ENCODE results near the gene CFAP161.
"Not testable (repeated sequence)": the region's sequence is repeated elsewhere in the genome, so short reads cannot be mapped to it uniquely, and the experiment has no call there.

Gene CFAP161

DNA sequence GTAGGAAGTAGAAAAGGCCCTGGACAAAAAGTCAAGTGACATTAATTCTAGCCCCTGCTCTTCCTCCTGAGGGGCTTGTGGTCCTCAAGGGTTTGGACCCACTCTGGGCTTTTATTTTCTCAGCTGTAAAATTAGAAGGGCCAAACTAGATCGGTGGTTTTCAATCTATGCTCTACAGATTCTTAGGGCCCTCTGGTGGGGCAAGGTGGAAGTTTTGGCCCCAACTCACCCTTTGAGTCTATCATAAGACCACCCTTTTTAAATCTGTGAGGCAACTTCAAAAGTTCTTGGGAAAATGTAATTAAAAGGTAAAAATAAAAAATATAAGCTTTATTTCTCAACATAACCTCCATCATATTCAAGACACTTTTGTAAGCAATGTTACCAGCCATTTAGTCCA is 25.6 kb upstream of the CFAP161 start:
- peak in 1 of 2 donors; percentile 8 for DNase-seq

DNA sequence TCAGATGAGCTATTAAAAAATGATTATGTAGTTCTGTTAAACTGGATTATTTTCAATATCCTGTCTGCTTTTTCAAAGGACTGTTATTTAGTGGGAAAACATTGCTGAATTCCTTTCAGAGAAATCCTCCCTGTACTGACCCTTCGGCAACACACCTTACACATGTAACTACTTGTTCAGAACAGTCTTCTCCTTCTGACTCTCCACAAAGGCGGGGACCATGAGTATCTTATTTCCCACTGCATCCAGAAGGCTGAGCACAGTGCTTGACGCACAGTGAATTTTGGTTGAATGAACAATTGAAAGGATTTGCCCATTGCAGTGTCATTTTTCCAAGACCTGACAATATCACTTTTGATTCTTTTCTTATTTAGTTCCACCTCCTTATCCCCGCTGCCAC is 23.1 kb upstream of the CFAP161 start:
- no peak for DNase-seq

GRCh38 chr15:81111510-81112470 is 22.3 kb upstream of the CFAP161 start:
- DNase-seq = no peak

DNA sequence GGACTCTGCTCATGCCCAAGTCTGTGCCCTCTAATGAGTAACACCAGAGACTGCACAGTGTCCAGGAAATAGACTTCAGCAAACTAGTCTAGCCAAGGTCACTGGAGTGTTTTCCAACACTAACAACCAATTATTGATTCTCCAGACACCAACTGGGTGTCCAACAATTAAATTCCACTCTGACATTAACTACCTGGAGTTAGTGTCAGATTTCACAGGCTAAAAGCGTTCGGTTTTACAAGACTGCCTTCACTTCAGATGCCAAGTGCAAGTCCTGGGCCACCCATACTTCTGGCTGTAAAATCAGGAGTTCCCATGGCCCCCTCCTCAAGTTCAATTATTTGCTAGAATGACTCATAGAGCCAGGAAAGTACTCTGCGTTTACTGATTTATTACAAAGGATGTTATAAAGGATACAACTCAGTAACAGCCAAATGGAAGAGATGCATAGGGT is 20.8 kb upstream of the CFAP161 start:
- no peak for DNase-seq

GRCh38 chr15:81113861-81114291 is 20.2 kb upstream of the CFAP161 start:
- DNase-seq = no peak

DNA sequence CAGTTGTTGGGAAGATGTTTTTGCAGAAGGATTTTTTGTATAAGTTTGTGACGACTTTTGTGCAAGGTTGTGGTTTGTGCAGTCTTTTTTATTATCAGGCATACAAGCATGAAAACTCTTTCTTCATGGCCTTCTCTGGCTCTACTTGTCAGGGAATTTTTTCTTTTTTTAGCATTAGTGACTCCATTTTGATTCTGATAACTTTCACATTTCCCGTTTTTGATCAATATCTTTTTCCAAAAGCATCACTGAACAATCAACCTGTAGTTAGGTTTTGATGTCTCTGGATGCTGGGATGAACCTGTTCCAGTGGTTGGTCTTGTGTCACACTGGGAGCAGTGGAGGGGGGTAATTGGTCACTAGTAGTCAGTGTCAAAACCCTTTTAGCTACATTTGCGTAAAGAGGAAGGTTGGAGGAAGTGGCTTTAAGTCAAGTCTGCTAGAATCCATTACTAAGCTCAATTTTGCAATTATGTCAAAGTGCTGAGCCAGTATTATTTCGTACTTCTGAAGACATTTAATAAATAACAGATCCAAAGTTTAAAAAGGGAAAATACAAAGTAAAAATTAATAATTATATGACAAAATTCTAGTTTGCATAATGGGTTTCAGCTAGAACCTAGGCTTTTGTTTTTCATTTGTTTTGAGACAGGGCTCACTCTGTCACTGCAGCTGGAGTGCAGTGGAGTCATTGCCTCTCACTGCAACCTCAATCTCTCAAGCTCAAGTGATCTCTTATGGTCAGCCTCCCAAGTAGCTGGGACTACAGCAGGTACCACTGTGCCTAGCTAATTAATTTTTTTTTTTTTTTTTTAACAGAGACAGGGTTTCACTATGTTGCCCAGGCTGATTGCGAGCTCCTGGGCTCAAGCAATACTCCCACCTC is 18.8 kb upstream of the CFAP161 start:
- no peak for DNase-seq

GRCh38 chr15:81117136-81117535 is 16.9 kb upstream of the CFAP161 start:
- DNase-seq = no peak

DNA sequence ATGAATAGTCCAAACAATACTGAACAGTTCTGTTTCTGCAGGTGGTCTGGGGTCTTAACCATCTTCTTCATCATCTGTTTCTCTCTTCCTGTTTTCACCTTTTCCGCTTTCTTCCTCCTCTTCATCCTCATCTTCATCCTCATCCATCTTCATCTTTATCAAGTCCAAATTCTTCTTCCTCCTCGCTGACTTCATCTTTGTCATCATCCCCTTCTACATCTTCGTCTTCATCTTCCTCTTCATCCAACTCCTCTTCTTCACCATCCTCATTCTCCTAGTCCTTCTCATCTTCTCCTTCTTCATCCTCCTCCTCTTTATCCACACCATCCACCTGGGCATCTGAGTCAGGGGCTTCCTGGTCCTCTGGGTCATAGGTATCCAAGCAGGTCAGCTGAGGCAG is 16.5 kb upstream of the CFAP161 start:
- no peak for DNase-seq

- no peak for DNase-seq
Measured at GRCh38 chr15:81118361-81118760, 15.7 kb upstream of the CFAP161 start.

GRCh38 chr15:81120069-81120468 is 14.0 kb upstream of the CFAP161 start:
- DNase-seq = no peak

DNA sequence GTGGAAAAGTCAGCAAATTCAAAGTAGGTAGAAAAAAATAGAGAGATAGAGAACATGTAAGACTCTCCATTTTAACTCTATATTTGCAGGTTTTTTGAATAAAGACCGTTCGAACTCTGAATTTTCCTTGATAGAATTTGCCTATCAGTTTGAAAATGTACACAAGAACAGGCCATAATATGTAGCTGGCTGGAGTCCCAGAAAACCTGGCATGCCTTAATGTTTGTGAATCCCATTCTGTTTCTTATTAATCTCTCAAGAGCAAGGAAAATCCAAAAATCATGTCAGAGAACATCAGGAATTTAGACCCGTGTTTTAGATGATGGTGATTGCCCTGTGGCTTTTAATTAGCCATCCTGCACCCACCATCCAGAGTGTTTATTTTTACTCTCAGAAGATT is 7.2 kb upstream of the CFAP161 start:
- no peak for DNase-seq

DNA sequence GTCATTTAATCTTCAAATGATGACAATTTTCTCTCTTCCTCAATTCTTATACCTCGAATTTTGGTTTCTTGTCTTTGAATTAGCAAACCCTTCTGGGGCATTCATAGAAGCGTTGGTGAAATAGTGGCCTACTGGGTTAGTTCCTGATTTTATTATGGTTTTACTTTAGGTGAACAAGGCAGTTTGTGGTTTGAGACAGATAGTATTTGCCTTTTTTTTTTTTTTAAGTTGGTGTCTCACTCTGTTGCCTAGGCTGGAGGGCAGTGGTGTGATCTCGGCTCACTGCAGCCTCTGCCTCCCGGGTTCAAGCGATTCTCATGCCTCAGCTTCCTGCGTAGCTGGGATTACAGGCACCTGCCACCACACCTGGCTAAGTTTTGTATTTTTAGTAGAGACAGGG is 7.4 kb downstream of the CFAP161 start:
- DNase-seq = not testable (repeated sequence)

- peak in 1 of 2 donors; percentile 37 for DNase-seq
Measured at GRCh38 chr15:81146006-81146405, 11.9 kb downstream of the CFAP161 start.

DNA sequence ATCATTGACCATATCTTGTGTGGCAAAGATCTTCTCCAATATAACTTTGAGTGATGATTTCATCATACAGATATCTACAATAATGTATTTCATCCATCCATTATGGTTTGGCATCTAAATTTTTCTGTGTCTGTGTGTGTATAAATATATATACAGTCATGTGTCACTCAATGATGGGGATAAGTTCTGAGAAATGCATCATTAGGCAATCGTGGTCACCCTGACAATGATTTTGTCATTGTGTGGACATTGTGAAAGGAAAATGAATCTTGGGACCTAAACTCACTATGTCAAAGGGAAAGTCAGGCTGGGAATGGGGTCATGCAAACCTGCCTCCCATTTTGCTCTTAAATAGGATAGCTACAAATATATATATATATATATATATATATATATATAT is 12.4 kb downstream of the CFAP161 start:
- DNase-seq = no peak

DNA sequence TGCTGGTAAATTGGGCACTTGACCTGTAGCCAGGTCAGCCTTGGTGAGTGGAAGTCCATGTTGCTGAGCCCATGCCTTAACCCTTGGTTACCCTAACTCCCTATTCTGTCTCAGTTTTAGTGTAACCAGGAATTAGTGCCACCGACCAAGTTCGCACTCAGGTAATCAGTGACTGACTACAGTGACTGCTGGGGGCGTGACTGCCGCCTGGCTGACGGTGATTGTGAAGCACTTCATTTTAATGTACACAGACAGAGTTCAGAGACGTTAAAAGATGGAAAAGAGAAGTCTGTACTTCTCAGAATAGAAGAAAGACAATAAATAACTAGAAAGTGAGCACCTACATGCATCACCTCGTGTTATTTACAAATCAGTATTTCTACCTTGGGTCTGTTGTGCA is 17.3 kb downstream of the CFAP161 start:
- DNase-seq = no peak

- DNase-seq = no peak
Measured at GRCh38 chr15:81152339-81152738, 18.3 kb downstream of the CFAP161 start.

- no peak for DNase-seq
Measured at GRCh38 chr15:81152799-81153198, 18.7 kb downstream of the CFAP161 start.

DNA sequence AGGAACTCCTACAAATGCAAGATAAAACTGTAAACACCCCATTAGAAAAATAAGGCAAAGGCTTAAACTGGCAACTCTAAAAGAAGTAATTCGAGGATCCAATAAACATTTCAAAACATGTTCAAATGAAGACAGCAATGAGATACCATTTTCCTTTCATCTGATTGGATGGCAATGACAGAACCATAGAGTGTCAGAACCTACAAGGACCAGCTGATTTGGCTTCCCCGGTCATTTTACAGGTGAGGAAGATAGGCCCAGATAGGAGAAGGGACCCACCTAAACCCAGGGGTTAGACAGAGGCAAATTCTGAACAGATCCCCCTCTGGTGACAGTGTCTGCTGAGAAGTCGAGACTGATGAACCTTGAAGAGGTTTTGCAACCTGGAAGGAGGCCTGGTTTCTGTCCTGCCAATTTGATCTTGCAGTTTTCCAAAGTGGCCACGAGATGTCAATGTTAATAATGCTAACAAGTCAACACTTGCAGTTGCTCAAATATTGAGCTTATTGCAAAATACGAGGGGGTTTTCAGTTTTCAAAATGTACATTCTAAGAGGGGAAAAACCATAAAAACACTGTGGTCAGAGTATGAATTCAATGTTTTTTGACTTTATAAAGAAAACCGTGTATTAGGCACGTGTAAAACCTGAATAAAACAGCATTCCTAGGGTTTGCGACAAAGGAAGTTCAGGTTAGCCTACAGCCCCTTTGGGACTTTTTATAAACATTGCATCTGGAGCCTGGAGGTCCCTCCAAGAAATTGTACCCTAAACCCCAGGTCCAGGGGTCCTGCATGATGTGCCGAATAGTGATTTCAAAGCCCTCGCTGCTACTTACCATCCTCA is 21.5 kb downstream of the CFAP161 start:
- peak in 1 of 2 donors; percentile 25 for DNase-seq

DNA sequence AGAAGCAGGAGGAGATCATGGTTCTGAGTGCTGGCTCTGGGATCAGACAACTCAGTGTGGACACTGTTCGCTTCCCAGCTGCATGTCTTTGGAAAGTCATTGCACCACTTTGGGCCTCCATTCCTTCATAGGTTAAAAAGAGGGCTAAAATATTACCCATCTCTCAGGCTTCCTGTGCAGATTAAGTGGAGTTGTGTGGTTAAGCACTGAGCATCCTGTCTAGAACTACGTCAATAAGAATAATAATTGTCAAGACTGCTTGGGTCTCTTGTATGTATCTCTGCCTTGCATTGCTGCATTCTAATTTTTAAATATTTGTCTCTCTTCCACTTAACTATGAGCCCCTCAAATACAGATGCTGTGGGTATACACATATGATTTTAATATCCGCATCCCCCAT is 22.3 kb downstream of the CFAP161 start:
- no peak for DNase-seq

GRCh38 chr15:81157195-81157938 is 23.3 kb downstream of the CFAP161 start:
- no peak for DNase-seq

DNA sequence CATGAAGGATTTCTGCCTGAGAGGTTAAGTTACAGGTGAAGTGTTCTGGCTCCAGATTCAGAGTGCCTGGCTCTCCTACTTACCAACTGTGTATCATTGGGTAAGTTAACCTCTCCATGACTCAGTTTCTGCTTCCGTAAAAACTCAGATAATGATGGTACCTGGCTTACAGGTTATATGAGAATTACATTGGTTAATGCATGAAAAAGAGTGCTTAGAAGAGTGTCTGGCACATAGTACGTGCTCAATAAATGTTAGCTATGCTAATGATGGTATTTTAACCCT is 23.8 kb downstream of the CFAP161 start:
- no peak for DNase-seq

DNA sequence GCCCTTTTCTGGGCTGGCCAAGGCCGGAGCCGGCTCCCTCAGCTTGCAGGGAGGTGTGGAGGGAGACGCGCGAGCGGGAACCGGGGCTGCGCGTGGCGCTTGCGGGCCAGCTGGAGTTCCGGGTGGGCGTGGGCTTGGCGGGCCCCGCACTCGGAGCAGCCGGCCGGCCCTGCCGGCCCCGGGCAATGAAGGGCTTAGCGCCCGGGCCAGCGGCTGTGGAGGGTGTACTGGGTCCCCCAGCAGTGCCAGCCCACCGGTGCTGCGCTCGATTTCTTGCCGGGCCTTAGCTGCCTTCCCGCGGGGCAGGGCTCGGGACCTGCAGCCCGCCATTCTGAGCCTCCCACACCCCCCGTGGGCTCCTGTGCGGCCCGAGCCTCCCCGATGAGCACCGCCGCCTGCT is 24.5 kb downstream of the CFAP161 start:
- DNase-seq = not testable (repeated sequence)

Data from hippocampal formation (tissue), 2 donors.